ENCODE results near the gene DNAAF9.

The DNAAF9 gene

DNA sequence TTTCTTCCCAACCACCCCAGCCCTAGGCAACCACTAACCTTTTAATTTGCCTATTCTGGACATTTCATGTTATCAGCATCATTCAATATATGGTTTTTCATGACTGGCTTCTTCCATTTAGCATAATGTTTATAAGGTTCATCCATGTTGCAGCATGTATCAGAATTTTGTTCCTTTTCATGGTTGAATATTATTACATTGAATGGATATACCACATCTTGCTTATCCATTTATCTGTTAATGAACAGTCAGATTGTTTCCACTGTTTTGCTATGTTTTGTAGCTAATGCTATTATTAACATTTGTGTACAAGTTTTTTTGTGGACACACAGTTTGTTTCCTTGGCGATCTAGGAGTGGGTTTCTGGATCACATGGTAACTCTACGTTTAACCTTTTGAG, 3.0 kb upstream of the DNAAF9 start:
- DNase-seq (ENCODE audit: low spot score) = no peak

DNA sequence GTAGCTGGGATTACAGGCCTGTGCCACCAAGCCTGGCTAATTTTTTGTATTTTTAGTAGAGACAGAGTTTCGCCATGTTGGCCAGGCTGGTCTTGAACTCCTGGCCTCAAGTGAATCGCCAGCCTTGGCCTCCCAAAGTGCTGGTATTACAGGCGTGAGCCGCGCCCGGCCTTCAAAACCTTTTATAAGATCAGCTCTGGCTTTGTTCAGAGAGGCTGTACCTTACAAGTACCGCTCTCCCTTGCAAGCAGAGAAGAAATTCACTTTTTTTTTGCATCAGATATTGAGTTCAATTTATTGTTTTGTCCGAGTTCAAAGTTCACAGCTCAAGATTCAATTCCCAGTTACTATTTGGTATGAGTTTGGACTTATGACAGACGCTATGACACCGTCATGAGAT, 1.9 kb upstream of the DNAAF9 start:
- no peak for DNase-seq (ENCODE audit: low spot score)

DNA sequence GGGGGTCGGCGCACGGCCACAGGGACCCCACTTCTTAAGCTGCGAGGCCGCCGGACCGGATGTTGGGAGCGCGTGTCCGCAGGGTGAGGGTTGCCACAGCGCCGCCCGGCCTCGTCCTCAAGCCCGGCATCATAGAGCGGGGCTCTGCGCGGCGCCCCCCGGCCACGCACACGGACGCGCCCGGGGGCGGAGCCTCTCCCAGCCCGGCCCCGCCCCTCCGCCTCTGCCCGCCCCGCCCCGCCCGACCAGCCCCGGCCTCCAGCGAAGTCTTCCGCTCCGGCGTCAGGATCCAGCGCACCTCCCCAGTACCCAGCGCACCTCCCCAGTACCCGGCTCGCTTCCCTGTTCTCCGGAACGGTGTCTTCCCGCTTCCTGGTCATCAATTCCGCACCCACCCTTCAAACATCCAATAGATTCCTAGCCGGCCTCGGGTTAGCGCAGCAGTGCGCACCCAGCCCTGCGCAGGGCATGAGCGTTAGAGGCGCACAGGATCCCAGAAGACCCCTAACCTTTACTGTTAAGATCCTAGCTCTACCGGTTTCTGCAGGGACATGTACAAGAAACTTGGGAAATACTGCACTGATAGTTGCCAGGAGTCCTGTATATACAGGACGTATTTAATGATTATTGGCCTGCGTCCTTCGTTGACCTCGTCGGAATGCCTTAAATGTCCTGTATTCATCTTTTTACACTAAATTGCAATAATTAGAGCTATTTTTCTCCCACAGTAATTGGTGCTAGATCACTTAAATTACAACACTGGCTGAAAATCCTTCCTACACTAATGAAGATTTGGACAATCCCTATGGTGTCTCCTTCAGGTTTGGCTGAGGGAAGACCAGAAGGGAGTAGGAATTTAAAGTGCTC, 535 bp upstream of the DNAAF9 start:
- peak; percentile 83 for DNase-seq (ENCODE audit: low spot score)

DNA sequence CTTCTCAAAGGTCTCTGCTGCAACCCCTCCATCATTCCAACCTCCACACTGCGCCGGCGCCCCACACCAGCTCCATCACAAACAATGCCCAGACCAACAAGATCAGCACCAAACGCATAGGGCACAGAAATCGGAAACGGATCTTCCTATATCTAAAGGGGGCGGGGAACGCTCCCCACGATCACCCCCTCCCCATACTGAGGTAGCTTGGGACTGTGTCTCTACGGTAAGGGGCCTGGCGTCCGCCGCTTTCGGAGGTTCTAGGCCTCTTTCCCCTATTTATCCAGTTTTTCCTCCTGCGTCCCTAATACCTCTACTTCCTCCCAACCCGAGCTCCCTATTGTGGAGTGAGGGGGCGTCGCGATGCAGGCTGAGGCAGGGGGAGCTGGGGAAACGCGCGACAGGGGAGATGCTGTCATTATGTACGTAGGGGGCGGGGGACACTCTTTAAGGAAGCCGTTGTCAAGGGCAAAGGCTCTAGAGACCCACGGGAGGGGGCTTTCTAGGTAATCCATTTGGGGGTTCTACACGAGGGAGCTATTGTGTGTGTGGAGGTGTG, 909 bp downstream of the DNAAF9 start:
- no peak for DNase-seq (ENCODE audit: low spot score)

- no peak for DNase-seq (ENCODE audit: low spot score)
These were observed 1.6 kb downstream of the DNAAF9 start for GRCh38 chr20:3405696-3406358.

- DNase-seq (ENCODE audit: low spot score) = no peak
These were observed 2.3 kb downstream of the DNAAF9 start for GRCh38 chr20:3405139-3405538.

- no peak for DNase-seq (ENCODE audit: low spot score)
These were observed 3.1 kb downstream of the DNAAF9 start for GRCh38 chr20:3404402-3404801.

- DNase-seq (ENCODE audit: low spot score) = no peak
These were observed 3.7 kb downstream of the DNAAF9 start for GRCh38 chr20:3403741-3404140.

DNA sequence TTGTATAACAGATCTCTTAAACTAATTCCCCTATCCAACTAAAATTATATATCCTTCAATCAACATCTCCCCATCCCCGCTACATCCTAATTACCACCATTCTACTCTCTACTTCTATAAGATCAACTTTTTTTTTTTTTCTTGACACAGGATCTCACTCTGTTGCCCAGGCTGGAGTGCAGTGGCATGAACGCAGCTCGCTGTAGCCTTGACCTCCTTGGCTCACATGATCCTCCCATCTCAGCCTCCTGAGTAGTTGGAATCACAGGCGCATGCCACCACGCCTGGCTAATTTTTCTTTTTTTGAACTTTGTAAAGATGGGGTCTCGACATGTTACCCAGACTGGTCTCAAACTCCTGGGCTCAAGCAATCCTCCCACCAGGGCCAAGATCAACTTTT, 5.0 kb downstream of the DNAAF9 start:
- no peak for DNase-seq (ENCODE audit: low spot score)

- DNase-seq (ENCODE audit: low spot score) = no peak
These were observed 7.0 kb downstream of the DNAAF9 start for GRCh38 chr20:3400260-3401155.

DNA sequence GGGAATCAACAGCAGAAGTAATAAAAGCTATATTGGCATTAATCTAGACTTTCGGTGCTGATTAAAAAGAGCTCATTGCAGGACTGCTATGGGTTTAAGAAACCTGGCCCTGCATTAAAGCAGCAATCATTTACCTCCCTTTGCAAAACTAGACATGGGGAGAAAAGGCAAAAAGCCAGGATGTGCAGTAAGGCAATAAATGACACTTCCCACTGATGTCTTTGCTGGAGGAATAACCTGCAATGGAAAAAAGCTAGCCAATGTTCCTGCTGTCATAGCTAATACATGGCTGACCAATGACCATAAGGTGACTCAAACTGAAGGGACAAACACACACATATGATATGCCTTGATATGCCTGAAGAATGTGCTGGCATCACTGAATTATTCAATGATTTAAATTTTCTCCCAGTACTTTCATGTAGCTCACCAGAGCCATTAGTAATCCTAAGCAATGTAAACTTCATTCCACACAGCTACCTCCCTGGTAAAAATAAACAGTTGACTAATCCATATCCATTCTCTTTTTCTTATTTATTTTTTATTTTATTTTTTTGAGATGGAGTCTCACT, 8.7 kb downstream of the DNAAF9 start:
- peak; percentile 63 for DNase-seq (ENCODE audit: low spot score)

DNA sequence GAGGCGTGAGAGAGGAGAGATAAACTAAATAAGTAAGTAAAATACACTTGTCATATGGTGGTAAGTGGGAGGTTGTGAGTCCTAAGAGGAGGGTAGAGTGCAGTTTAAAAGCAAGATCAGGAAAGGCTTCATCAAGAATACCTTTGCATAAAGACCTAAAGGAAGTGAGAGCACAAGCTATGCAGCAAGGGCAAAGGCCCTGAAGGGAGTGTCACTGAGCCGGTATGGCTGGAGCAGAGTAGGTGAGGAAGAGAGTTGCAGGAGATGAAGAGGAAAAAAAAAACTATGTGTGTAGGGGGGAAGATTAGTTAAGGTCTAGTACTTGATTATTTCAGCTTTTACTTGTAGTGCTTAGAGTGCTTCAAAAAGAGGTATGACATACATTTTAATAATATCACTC, 11.0 kb downstream of the DNAAF9 start:
- DNase-seq (ENCODE audit: low spot score) = no peak

- DNase-seq (ENCODE audit: low spot score) = no peak
These were observed 14.7 kb downstream of the DNAAF9 start for GRCh38 chr20:3392756-3393155.

- DNase-seq (ENCODE audit: low spot score) = no peak
These were observed 16.6 kb downstream of the DNAAF9 start for GRCh38 chr20:3390759-3391425.

GRCh38 chr20:3383878-3384495, 23.5 kb downstream of the DNAAF9 start:
- no peak for DNase-seq (ENCODE audit: low spot score)

DNA sequence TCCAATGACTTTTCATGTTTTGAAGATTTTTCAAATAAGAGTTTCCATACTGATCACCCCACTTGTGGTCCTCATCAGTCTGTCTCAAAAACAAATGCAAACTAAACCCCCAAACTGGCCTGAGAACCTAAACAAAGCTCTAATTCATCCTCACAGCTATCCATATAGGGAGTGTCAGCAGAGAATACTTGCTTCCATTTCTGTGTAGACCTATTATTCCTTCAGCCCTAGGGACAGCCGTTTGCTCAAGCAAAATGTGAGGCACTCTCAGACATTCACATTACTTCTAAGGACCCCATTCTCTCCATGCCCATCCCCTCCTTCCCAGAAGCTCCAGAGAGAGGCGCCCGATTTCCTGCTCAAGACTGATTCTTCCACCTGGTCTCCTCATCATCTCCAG, 24.6 kb downstream of the DNAAF9 start:
- no peak for DNase-seq (ENCODE audit: low spot score)

GRCh38 chr20:3380228-3381070, 27.0 kb downstream of the DNAAF9 start:
- DNase-seq (ENCODE audit: low spot score) = no peak

- no peak for DNase-seq (ENCODE audit: low spot score)
These were observed 29.3 kb downstream of the DNAAF9 start for GRCh38 chr20:3378138-3378537.

DNA sequence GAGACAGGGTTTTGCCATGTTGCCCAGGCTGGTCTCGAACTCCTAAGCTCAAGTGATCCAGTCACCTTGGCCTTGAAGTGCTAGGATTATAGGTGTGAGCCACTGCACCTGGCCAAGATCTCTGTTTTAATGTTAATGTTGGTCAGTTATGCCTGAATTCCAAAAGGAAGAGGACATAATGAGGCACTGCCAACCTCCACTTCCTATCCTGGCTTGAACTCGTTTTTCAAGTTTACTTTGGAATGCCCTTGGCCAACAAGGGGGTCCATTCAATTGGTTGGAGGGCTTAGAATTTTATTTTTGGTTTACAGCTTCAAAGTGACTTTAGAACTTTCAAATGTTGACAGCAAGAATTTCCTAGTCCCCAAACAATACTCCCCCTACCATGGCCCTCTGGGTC, 29.8 kb downstream of the DNAAF9 start:
- DNase-seq (ENCODE audit: low spot score) = no peak

- no peak for DNase-seq (ENCODE audit: low spot score)
These were observed 33.2 kb downstream of the DNAAF9 start for GRCh38 chr20:3374296-3374695.

Data from hepatic stellate cell (primary cell).